Large intestine (tissue), 3 donors: Measurements from ENCODE around the gene TLK1. TPM values are rescaled to one million over a fixed set of nuclear protein-coding genes. Genes with fewer than 3 reads are reported as not detected.
"Not testable (repeated sequence)": the region's sequence is repeated elsewhere in the genome, so short reads cannot be mapped to it uniquely, and the experiment has no call there.

Experiments used
- DNase-seq, 2 donors: peaks; one replicate each; pipeline versions ENCODE4 v3.0.0 to v3.0.0-alpha.2; 2013
- H3K27ac ChIP-seq: one replicate; pipeline ENCODE4 v1.5.1; 2013; ENCODE audit warnings: low read length
- H3K27me3 ChIP-seq: 2 replicates; pipeline ENCODE4 v1.6.1; 2013; ENCODE audit warnings: low read length; ENCODE audit not compliant: control insufficient read depth, insufficient read depth
- H3K36me3 ChIP-seq: 2 replicates; pipeline ENCODE4 v1.6.1; 2013; ENCODE audit warnings: low read length; ENCODE audit not compliant: control insufficient read depth, insufficient read depth
- H3K4me1 ChIP-seq: one replicate; pipeline ENCODE4 v1.6.1; 2013; ENCODE audit warnings: low read length; ENCODE audit not compliant: control insufficient read depth, insufficient read depth
- H3K4me3 ChIP-seq: one replicate; pipeline ENCODE4 v1.5.1; 2013; ENCODE audit warnings: low read length
- H3K9me3 ChIP-seq: one replicate; pipeline ENCODE4 v1.6.1; 2013; ENCODE audit warnings: mild to moderate bottlenecking, low read depth, low read length, moderate library complexity; ENCODE audit not compliant: control insufficient read depth
- WGBS: methylation state at CpG from one replicate; pipeline ENCODE4 v1.1.5; 2013; ENCODE audit warnings: low lambda C conversion rate; ENCODE audit not compliant: insufficient coverage; 5-methylcytosine and 5-hydroxymethylcytosine counted together
- polyA plus RNA-seq: library from polyadenylated mRNA; unstranded; fragments of 120-200 nt; gene quantifications from one replicate; pipeline ENCODE4 v1.2.1, GENCODE V29; 2013

TLK1 gene
- polyA plus RNA-seq, 1 donor: 32.8 TPM

DNA sequence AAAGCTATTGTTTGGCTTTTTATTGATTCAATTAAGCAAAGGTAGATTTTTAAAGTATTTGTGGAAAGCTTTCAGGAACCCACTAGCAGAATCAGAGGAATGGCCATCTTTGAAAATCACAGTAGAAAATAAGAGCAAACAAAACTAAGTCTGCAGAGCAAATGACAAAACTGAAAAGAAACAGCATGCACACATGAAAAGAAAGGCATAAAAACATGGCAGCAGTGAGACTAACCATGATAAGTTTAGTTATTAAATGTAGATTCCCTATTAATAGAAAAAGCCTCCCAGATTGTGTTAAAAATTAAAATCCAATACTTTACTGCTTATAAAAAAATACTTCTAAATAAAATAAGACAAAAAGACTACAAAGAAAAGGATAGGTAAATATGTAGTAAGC is 9.1 kb upstream of the TLK1 start:
- no peaks in the 10 kb centered on the region for H3K36me3 ChIP-seq
- no peak overlapping the region for H3K27ac ChIP-seq

DNA sequence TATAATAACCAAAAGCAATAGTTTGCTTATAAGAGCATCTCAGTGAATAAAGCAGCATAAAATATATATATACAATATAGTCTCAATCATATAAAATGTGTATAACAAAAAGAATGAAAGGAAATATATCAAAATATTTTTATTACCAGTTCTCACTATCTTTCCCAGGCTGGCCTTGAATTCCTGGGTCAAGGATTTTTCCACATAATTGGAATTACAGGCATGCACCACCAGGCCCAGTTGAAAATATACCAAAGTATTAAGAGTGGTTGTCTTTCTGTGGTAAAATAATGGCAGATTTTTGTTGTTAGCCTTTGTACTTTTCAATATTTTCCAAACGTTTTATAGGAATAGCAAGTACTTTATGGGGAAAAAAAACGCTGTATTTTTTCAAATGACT is 8.6 kb upstream of the TLK1 start:
- WGBS: 69% methylated on average over 2 of the region's 2 CpGs
- H3K27ac ChIP-seq: no peak overlapping the region
- H3K9me3 ChIP-seq: no peaks in the 10 kb centered on the region
- H3K4me3 ChIP-seq: no peak overlapping the region
- no peaks in the 10 kb centered on the region for H3K4me1 ChIP-seq
- H3K36me3 ChIP-seq: no peaks in the 10 kb centered on the region
- H3K27me3 ChIP-seq: no peaks in the 10 kb centered on the region
- DNase-seq: no peak

More for the DNA sequence above, 9.1 kb upstream of the TLK1 start:
- Histone ChIP-seq H3K9me3 (no peaks in the 10 kb centered on the region), H3K27me3 (no peaks in the 10 kb centered on the region), H3K4me1 (no peaks in the 10 kb centered on the region), H3K4me3 (no peak overlapping the region)
- DNase-seq: no peak

DNA sequence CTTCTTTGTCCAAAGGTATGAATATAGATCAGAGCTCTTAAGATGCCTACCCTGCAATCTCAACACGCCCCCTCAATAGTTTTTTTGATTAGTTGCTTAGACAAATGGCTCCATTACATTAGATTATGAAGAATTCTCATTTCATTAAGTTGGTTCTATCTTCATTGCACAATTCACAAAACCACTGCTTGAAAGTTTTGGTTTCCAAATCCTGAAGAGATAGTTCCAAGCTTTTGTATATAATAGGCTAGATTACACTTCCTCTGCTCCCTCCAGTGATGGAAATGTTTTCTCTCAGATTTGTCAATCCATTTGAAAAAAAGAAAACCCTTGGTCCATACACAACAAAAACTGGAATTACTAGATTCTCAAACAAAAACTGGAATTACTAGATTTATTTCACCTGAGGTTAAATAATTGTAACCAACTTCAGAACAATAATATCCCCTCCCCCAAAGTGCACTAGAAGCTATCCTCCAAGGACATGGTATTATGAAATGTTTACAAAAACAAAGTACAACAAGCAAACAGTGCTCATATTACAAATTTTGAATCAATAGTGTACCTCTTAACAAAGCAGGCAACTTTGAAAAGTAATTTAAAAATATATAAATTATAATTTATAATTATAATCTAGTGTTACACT is 6.8 kb upstream of the TLK1 start:
- Histone ChIP-seq H3K27me3 (no peaks in the 10 kb centered on the region), H3K4me3 (no peak overlapping the region), H3K9me3 (no peaks in the 10 kb centered on the region), H3K4me1 (no peaks in the 10 kb centered on the region), H3K27ac (no peak overlapping the region), H3K36me3 (no peaks in the 10 kb centered on the region)
- 100% methylated on average over 1 of the region's 1 CpG for WGBS
- DNase-seq: no peak

GRCh38 chr2:171166328-171166983 is 5.8 kb upstream of the TLK1 start:
- WGBS: 80% methylated on average over 3 of the region's 6 CpGs
- H3K36me3 ChIP-seq: no peaks in the 10 kb centered on the region
- no peaks in the 10 kb centered on the region for H3K27me3 ChIP-seq
- H3K4me1 ChIP-seq: no peaks in the 10 kb centered on the region
- no peak for DNase-seq
- H3K27ac ChIP-seq: no peak overlapping the region
- no peaks in the 10 kb centered on the region for H3K9me3 ChIP-seq
- H3K4me3 ChIP-seq: no peak overlapping the region

GRCh38 chr2:171165967-171166327 is 5.3 kb upstream of the TLK1 start:
- no CpG with 5 or more reads among the region's 1 CpG for WGBS
- no peak overlapping the region for H3K27ac ChIP-seq
- H3K4me1 ChIP-seq: no peaks in the 10 kb centered on the region
- no peaks in the 10 kb centered on the region for H3K36me3 ChIP-seq
- DNase-seq: no peak
- H3K4me3 ChIP-seq: no peak overlapping the region
- no peaks in the 10 kb centered on the region for H3K9me3 ChIP-seq
- H3K27me3 ChIP-seq: no peaks in the 10 kb centered on the region

- Histone ChIP-seq H3K27ac (no peak overlapping the region), H3K4me1 (no peaks in the 10 kb centered on the region), H3K36me3 (no peaks in the 10 kb centered on the region), H3K4me3 (no peak overlapping the region), H3K9me3 (no peaks in the 10 kb centered on the region), H3K27me3 (no peaks in the 10 kb centered on the region)
- WGBS: 100% methylated on average over 1 of the region's 4 CpGs
- no peak for DNase-seq
Observed at GRCh38 chr2:171163261-171163660, 2.6 kb upstream of the TLK1 start.

- H3K4me3 ChIP-seq, H3K36me3 ChIP-seq, DNase-seq, H3K9me3 ChIP-seq, H3K4me1 ChIP-seq, H3K27ac ChIP-seq, H3K27me3 ChIP-seq: not testable (repeated sequence)
- WGBS: no CpG with 5 or more reads among the region's 9 CpGs
Observed at GRCh38 chr2:171162522-171163197, 2.0 kb upstream of the TLK1 start.

DNA sequence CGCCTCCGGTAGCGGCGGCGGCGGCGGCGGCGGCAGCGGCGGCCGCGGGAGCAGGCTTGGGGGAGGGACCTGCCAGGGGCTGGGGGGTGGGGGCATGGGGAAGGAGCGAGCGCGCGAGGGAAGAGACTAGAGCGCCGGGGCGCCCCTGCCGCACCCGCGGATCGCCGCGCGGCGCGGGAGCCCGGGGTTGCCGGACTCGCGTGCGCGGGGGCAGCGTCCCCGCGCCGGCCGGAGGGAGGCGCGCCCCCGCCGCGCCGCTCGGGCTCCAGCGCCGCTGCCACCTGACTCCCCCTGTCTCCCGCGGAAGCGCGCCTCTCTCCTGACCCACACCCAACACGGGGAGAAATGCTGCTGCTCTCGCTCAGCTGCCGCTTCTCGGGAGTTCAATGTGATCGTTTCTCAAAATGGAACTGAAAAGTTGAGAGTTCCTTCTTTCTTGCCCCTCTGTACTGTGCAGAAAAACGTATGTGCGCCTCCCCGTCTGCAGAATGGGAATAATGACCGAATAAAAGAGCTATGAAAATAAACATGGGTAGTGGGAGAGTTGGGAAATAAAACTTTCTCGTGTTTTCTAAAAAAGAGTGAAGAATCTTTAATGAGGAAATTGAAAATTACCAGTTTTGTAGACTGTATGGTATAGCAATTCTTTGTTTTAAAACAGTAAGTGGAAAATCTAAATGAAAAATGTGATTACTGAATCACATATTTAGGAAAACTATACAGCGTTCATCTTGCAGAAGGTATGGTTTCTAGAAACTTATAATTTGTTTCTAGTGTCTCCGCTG is 455 bp upstream of the TLK1 start:
- Histone ChIP-seq H3K4me3 (peak overlapping the region; percentile 96), H3K9me3 (no peaks in the 10 kb centered on the region), H3K27ac (peak overlapping the region; percentile 96), H3K27me3 (no peaks in the 10 kb centered on the region), H3K36me3 (no peaks in the 10 kb centered on the region), H3K4me1 (no peaks in the 10 kb centered on the region)
- WGBS: 0% methylated on average over 2 of the region's 65 CpGs
- peak; percentile 54 to 85 for DNase-seq

GRCh38 chr2:171159372-171160118 is 1.1 kb downstream of the TLK1 start:
- peak overlapping the region; percentile 96 for H3K4me3 ChIP-seq
- H3K27ac ChIP-seq: peak overlapping the region; percentile 96
- WGBS: no CpG with 5 or more reads among the region's 38 CpGs
- no peaks in the 10 kb centered on the region for H3K9me3 ChIP-seq
- DNase-seq: peak; percentile 36 to 79
- H3K36me3 ChIP-seq: no peaks in the 10 kb centered on the region
- H3K4me1 ChIP-seq: peaks cover 3% of the 10 kb centered on the region
- no peaks in the 10 kb centered on the region for H3K27me3 ChIP-seq
